CD4-positive, alpha-beta memory T cell (primary cell): ENCODE data around the gene HS3ST1. TPM values are rescaled to one million over a fixed set of nuclear protein-coding genes. Genes with fewer than 3 reads are reported as not detected.
"Not testable (repeated sequence)": the region's sequence is repeated elsewhere in the genome, so short reads cannot be mapped to it uniquely, and the experiment has no call there.

Experiments used
- CTCF ChIA-PET: fragments of 350-600 bp; sonication (Branson Sonifier 250); formaldehyde crosslinking; loops from one replicate; lab custom pipeline; 2021; ENCODE audit warnings: inconsistent platforms; ENCODE audit not compliant: partially characterized antibody; lab: Charles Lee
- POLR2A ChIA-PET: fragments of 350-600 bp; sonication (Branson Sonifier 250); formaldehyde crosslinking; loops from one replicate; lab custom pipeline; 2021; ENCODE audit not compliant: partially characterized antibody; lab: Charles Lee
- DNase-seq, 5 donors: peaks; one replicate each; pipeline versions ENCODE4 v3.0.0 to v3.0.0-alpha.2; 2020 to 2022; ENCODE audit warnings: mixed read lengths in 1 of 5
- H3K27ac ChIP-seq: one replicate; pipeline ENCODE4 v1.7.0; 2013; ENCODE audit warnings: low read depth, low read length
- H3K27me3 ChIP-seq: 2 replicates; pipeline ENCODE4 v1.7.0; 2013; ENCODE audit warnings: mild to moderate bottlenecking, low read length, moderate library complexity; ENCODE audit not compliant: insufficient read depth
- H3K36me3 ChIP-seq: 2 replicates; pipeline ENCODE4 v1.7.0; 2013; ENCODE audit warnings: mild to moderate bottlenecking, low read length, moderate library complexity; ENCODE audit not compliant: insufficient read depth
- H3K4me1 ChIP-seq: 2 replicates; pipeline ENCODE4 v1.7.0; 2013; ENCODE audit warnings: mild to moderate bottlenecking, low read length, moderate library complexity; ENCODE audit not compliant: insufficient read depth
- H3K4me3 ChIP-seq, 2 donors: one replicate each; pipeline ENCODE4 v1.7.0; 2013; ENCODE audit warnings: low read length in 2 of 2, mild to moderate bottlenecking in 1 of 2
- H3K9me3 ChIP-seq, 2 donors: one replicate each; pipeline ENCODE4 v1.7.0; 2013; ENCODE audit warnings: low read length in 2 of 2, control low read depth in 1 of 2; ENCODE audit not compliant: control insufficient read depth in 1 of 2
- H3K27ac Mint-ChIP-seq, 7 donors: one replicate each; pipeline ENCODE4 v1.8.0; 2020 to 2021; ENCODE audit warnings: mixed read lengths in 7 of 7, mild to moderate bottlenecking in 6 of 7, inconsistent platforms in 3 of 7, moderate library complexity in 3 of 7
- H3K27me3 Mint-ChIP-seq, 2 donors: one replicate each; pipeline ENCODE4 v1.8.0; 2020 to 2021; ENCODE audit warnings: mixed read lengths in 2 of 2
- H3K36me3 Mint-ChIP-seq, 2 donors: one replicate each; pipeline ENCODE4 v1.8.0; 2020 to 2021; ENCODE audit warnings: mixed read lengths in 2 of 2, inconsistent platforms in 1 of 2, mild to moderate bottlenecking in 1 of 2
- H3K4me1 Mint-ChIP-seq, 4 donors: one replicate each; pipeline ENCODE4 v1.8.0; 2020 to 2021; ENCODE audit warnings: mixed read lengths in 4 of 4, mild to moderate bottlenecking in 1 of 4
- H3K4me3 Mint-ChIP-seq, 8 donors: one replicate each; pipeline ENCODE4 v1.8.0; 2020 to 2021; ENCODE audit warnings: mixed read lengths in 8 of 8, mild to moderate bottlenecking in 7 of 8, moderate library complexity in 6 of 8, inconsistent platforms in 3 of 8
- H3K9me3 Mint-ChIP-seq, 8 donors: one replicate each; pipeline ENCODE4 v1.8.0; 2020 to 2021; ENCODE audit warnings: mixed read lengths in 8 of 8, mild to moderate bottlenecking in 5 of 8, inconsistent platforms in 3 of 8, moderate library complexity in 1 of 8
- intact Hi-C: fragments of 100-400 bp; cut with micrococcal nuclease; formaldehyde crosslinking; loops from one replicate; pipeline ENCODE4 v1.15.1; 2023
- polyA plus RNA-seq, 2 donors: library from polyadenylated mRNA; unstranded; fragments of 300-500 nt; fragmentation: Illumina TruSeq; gene quantifications; one replicate each; pipeline ENCODE4 v1.2.3, GENCODE V29; 2021
- total RNA-seq, 2 experiments: library from RNA; stranded (reverse); gene quantifications; one replicate each; pipeline ENCODE4 v1.2.3, GENCODE V29; 2021

HS3ST1 gene
- total and polyA plus RNA-seq, 4 experiments from 2014 or later = 0.03 to 0.06 TPM; not detected in 2

- intact Hi-C loops = no loop called here
- CTCF ChIA-PET = interaction anchor here (1.7 kb wide), 1 partner anchor 11 kb away, joined by 4 read pairs; no protein-coding TSS in a partner anchor
- Histone ChIP-seq H3K9me3 (no peaks in the 10 kb centered on the region), H3K27ac (no peak overlapping the region), H3K4me1 (no peaks in the 10 kb centered on the region), H3K36me3 (no peaks in the 10 kb centered on the region), H3K4me3 (no peak overlapping the region), H3K27me3 (no peaks in the 10 kb centered on the region)
- no peaks in the 10 kb centered on the region for H3K9me3 Mint-ChIP-seq
- H3K4me3 Mint-ChIP-seq = no peak overlapping the region
- no peak for DNase-seq
- POLR2A ChIA-PET = no interaction called here
- H3K27ac Mint-ChIP-seq = no peak overlapping the region
- H3K4me1 Mint-ChIP-seq = no peaks in the 10 kb centered on the region
- H3K36me3 Mint-ChIP-seq = no peaks in the 10 kb centered on the region
- peaks cover 0 to 2% of the 10 kb centered on the region in 2 donors for H3K27me3 Mint-ChIP-seq
Measured at GRCh38 chr4:11393551-11393950, 35.1 kb downstream of the HS3ST1 start.

DNA sequence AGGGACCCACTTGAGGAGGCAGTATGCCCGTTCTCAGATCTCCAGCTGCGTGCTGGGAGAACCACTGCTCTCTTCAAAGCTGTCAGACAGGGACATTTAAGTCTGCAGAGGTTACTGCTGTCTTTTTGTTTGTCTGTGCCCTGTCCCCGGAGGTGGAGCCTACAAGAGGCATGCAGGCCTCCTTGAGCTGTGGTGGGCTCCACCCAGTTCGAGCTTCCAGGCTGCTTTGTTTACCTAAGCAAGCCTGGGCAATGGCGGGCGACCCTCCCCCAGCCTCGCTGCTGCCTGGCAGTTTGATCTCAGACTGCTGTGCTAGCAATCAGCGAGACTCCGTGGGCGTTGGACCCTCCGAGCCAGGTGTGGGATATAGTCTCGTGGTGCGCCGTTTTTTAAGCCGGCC, 44.6 kb downstream of the HS3ST1 start:
- H3K27ac Mint-ChIP-seq, H3K9me3 ChIP-seq, H3K4me1 ChIP-seq, H3K27ac ChIP-seq, H3K4me3 Mint-ChIP-seq, H3K4me1 Mint-ChIP-seq, H3K27me3 ChIP-seq, H3K4me3 ChIP-seq, H3K36me3 ChIP-seq, DNase-seq, H3K27me3 Mint-ChIP-seq, intact Hi-C loops, POLR2A ChIA-PET, CTCF ChIA-PET, H3K36me3 Mint-ChIP-seq: not testable (repeated sequence)
- H3K9me3 Mint-ChIP-seq = peaks cover 0 to 10% (median 5%) of the 10 kb centered on the region in 8 donors

GRCh38 chr4:11376571-11376970, 52.1 kb downstream of the HS3ST1 start:
- Mint-ChIP-seq H3K27ac (no peak overlapping the region), H3K4me3 (no peak overlapping the region), H3K9me3 (peaks cover 0 to 5% (median 0%) of the 10 kb centered on the region in 8 donors), H3K4me1 (no peaks in the 10 kb centered on the region), H3K27me3 (no peaks in the 10 kb centered on the region), H3K36me3 (no peaks in the 10 kb centered on the region)
- H3K27ac ChIP-seq = no peak overlapping the region
- no peaks in the 10 kb centered on the region for H3K36me3 ChIP-seq
- no peak overlapping the region for H3K4me3 ChIP-seq
- ChIA-PET CTCF (interaction anchor here (1.3 kb wide), 1 partner anchor 11 kb away, joined by 3 read pairs; no protein-coding TSS in a partner anchor), POLR2A (no interaction called here)
- DNase-seq = no peak
- H3K27me3 ChIP-seq = no peaks in the 10 kb centered on the region
- no peaks in the 10 kb centered on the region for H3K4me1 ChIP-seq
- no peaks in the 10 kb centered on the region for H3K9me3 ChIP-seq
- intact Hi-C loops = no loop called here

DNA sequence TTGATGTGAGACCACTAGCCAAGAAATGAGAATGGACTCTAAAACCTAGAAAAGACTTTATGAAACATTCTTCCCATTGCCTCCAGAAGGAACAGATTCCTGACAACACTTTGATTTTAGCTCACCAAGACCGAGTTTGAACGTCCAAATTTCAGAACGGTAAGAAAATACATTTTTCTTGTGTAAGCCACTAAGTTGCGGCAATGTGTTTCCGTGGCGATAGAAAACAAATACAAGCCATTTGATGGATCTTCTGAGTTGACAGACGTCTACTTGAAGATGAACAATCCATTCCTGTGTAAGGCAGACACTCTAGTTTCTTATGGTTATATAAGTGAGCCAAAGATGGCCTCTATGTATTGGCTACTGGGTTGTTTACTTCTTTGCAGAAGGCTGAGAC, 52.5 kb downstream of the HS3ST1 start:
- no peak overlapping the region for H3K4me3 ChIP-seq
- H3K27me3 ChIP-seq = no peaks in the 10 kb centered on the region
- H3K27me3 Mint-ChIP-seq = no peaks in the 10 kb centered on the region
- DNase-seq = no peak
- POLR2A ChIA-PET = no interaction called here
- H3K4me1 Mint-ChIP-seq = no peaks in the 10 kb centered on the region
- no peaks in the 10 kb centered on the region for H3K36me3 ChIP-seq
- no peak overlapping the region for H3K4me3 Mint-ChIP-seq
- intact Hi-C loops = no loop called here
- no peaks in the 10 kb centered on the region for H3K36me3 Mint-ChIP-seq
- H3K9me3 ChIP-seq = no peaks in the 10 kb centered on the region
- peaks cover 0 to 5% (median 0%) of the 10 kb centered on the region in 8 donors for H3K9me3 Mint-ChIP-seq
- no peak overlapping the region for H3K27ac Mint-ChIP-seq
- no peaks in the 10 kb centered on the region for H3K4me1 ChIP-seq
- H3K27ac ChIP-seq = no peak overlapping the region
- CTCF ChIA-PET = interaction anchor here (1.3 kb wide), 1 partner anchor 10 kb away, joined by 3 read pairs; no protein-coding TSS in a partner anchor

DNA sequence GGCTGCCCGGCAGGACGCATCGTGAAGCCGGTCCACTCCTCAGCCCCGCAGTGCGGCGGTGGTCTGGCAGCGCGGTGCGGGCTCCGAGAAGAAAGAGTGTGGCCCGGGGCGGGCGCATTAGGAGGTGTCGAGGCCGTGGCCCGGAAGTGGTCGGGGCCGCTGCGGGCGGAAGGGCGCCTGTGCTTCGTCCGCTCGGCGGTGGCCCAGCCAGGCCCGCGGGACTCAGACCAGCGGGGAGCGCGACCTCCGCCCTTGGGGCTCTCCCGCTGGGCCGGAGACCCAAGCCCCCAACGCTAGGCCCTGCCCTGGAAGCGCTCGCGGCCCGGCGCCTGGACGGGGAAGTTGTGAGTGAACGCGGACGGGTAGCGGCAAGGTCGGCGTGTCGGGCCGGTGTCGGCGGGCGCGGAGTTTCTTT, 60.0 kb downstream of the HS3ST1 start:
- no peaks in the 10 kb centered on the region for H3K36me3 ChIP-seq
- no peak overlapping the region for H3K27ac Mint-ChIP-seq
- H3K36me3 Mint-ChIP-seq = no peaks in the 10 kb centered on the region
- no peak for DNase-seq
- ChIA-PET CTCF (no interaction called here), POLR2A (no interaction called here)
- intact Hi-C loops = no loop called here
- peaks cover 0 to 8% (median under 1%) of the 10 kb centered on the region in 8 donors for H3K9me3 Mint-ChIP-seq
- no peak overlapping the region for H3K4me3 ChIP-seq
- peaks cover 12% of the 10 kb centered on the region in 2 donors for H3K27me3 Mint-ChIP-seq
- H3K4me3 Mint-ChIP-seq = no peak overlapping the region
- H3K9me3 ChIP-seq = no peaks in the 10 kb centered on the region
- no peaks in the 10 kb centered on the region for H3K4me1 ChIP-seq
- no peak overlapping the region for H3K27ac ChIP-seq
- no peaks in the 10 kb centered on the region for H3K4me1 Mint-ChIP-seq
- H3K27me3 ChIP-seq = no peaks in the 10 kb centered on the region

- no peaks in the 10 kb centered on the region for H3K4me1 ChIP-seq
- DNase-seq = no peak
- no peaks in the 10 kb centered on the region for H3K27me3 ChIP-seq
- Mint-ChIP-seq H3K9me3 (peaks cover 0 to 8% (median under 1%) of the 10 kb centered on the region in 8 donors), H3K4me1 (no peaks in the 10 kb centered on the region), H3K36me3 (no peaks in the 10 kb centered on the region), H3K27ac (no peak overlapping the region), H3K4me3 (no peak overlapping the region), H3K27me3 (peaks cover 12% of the 10 kb centered on the region in 2 donors)
- no peaks in the 10 kb centered on the region for H3K36me3 ChIP-seq
- no peak overlapping the region for H3K4me3 ChIP-seq
- CTCF ChIA-PET = no interaction called here
- no peak overlapping the region for H3K27ac ChIP-seq
- POLR2A ChIA-PET = no interaction called here
- no peaks in the 10 kb centered on the region for H3K9me3 ChIP-seq
- intact Hi-C loops = no loop called here
Measured at GRCh38 chr4:11367371-11367770, 61.3 kb downstream of the HS3ST1 start.

- DNase-seq = no peak
- peaks cover 12% of the 10 kb centered on the region in 2 donors for H3K27me3 Mint-ChIP-seq
- ChIA-PET POLR2A (no interaction called here), CTCF (no interaction called here)
- no peaks in the 10 kb centered on the region for H3K36me3 ChIP-seq
- no peaks in the 10 kb centered on the region for H3K4me1 Mint-ChIP-seq
- intact Hi-C loops = no loop called here
- H3K36me3 Mint-ChIP-seq = no peaks in the 10 kb centered on the region
- no peak overlapping the region for H3K27ac Mint-ChIP-seq
- peaks cover 0 to 8% (median under 1%) of the 10 kb centered on the region in 8 donors for H3K9me3 Mint-ChIP-seq
- no peak overlapping the region for H3K4me3 ChIP-seq
- H3K4me1 ChIP-seq = no peaks in the 10 kb centered on the region
- no peaks in the 10 kb centered on the region for H3K27me3 ChIP-seq
- no peak overlapping the region for H3K4me3 Mint-ChIP-seq
- no peak overlapping the region for H3K27ac ChIP-seq
- no peaks in the 10 kb centered on the region for H3K9me3 ChIP-seq
Measured at GRCh38 chr4:11366859-11367258, 61.8 kb downstream of the HS3ST1 start.

DNA sequence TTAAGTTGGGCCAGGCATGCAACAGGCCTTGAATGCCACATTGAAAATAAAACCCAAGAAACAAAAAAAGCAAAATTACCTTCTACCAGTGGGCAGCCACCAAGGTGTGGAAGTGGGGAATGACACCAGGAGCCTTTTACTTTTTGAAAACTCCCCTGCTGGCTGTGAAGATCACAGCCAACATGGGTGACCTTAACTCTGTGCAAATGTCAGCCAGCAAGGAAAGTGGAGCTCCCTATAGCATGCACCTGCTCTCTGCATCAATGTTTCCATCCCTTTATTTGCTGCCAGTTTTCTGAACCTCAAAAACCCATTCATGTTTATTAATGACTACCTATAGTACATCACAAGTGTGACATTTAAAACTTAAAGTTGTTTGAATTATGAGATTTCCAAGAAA, 63.7 kb downstream of the HS3ST1 start:
- ChIA-PET CTCF (no interaction called here), POLR2A (no interaction called here)
- no peak for DNase-seq
- Histone ChIP-seq H3K27me3 (no peaks in the 10 kb centered on the region), H3K4me1 (no peaks in the 10 kb centered on the region), H3K27ac (no peak overlapping the region), H3K4me3 (no peak overlapping the region), H3K9me3 (no peaks in the 10 kb centered on the region), H3K36me3 (no peaks in the 10 kb centered on the region)
- Mint-ChIP-seq H3K27me3 (peaks cover 12% of the 10 kb centered on the region in 2 donors), H3K9me3 (peaks cover 0 to 8% (median under 1%) of the 10 kb centered on the region in 8 donors), H3K4me3 (no peak overlapping the region), H3K27ac (no peak overlapping the region), H3K36me3 (no peaks in the 10 kb centered on the region), H3K4me1 (no peaks in the 10 kb centered on the region)
- intact Hi-C loops = no loop called here
